ENCODE results near the gene KMT2A. TPM values are rescaled to one million over a fixed set of nuclear protein-coding genes. Genes with fewer than 3 reads are reported as not detected.

The KMT2A gene
- total and polyA plus RNA-seq, 2 donors (not counting 3 experiments of a cell fraction or from before 2014, with no cell fraction given), result 23.5 to 63.9 TPM

GRCh38 chr11:118484405-118484804, 48.1 kb downstream of the KMT2A start:
- no peak for FAIRE-seq
- dilution Hi-C loops (cut with MboI; ENCODE audit: extremely low pct_ligation_motif_present, low sequenced_read_pairs), result loop anchor here (25.0 kb wide), 1 partner anchor 97 kb away; no protein-coding TSS in a partner anchor
- BruUV-seq (replicated peaks), result no TSS peak

GRCh38 chr11:118485273-118485672, 49.0 kb downstream of the KMT2A start:
- Histone ChIP-seq H3K79me2 (ENCODE audit: control insufficient read depth, insufficient read depth, low read length) (no peaks in the 10 kb centered on the region), H3K4me1 (ENCODE audit: control insufficient read depth, extremely low read depth, insufficient read depth, low read length) (no peaks in the 10 kb centered on the region), H3K4me3 (replicated peaks in 1 of 3; ENCODE audit: insufficient read depth in 1 of 3, low read depth in 1 of 3, low read length in 3 of 3) (no peak overlapping the region), H4K20me1 (replicated peaks; ENCODE audit: control insufficient read depth, extremely low read depth, insufficient read depth, low read length) (no peaks in the 10 kb centered on the region), H3K36me3 (ENCODE audit: control insufficient read depth in 2 of 2, extremely low read depth in 1 of 2, insufficient read depth in 2 of 2, low read length in 2 of 2) (peaks cover 19 to 33% of the 10 kb centered on the region in 2 experiments), H2AFZ (ENCODE audit: low read depth, low read length) (no peak overlapping the region), H3K9ac (replicated peaks; ENCODE audit: extremely low read depth, insufficient read depth, low read length) (no peak overlapping the region), H3K9me3 (replicated peaks; ENCODE audit: control insufficient read depth, insufficient read depth, low read length) (no peaks in the 10 kb centered on the region), H3K9me1 (replicated peaks; ENCODE audit: control insufficient read depth, extremely low read depth, insufficient read depth, low read length) (no peaks in the 10 kb centered on the region), H3K4me2 (ENCODE audit: insufficient read depth, low read length) (no peak overlapping the region), H3K27me3 (ENCODE audit: control insufficient read depth in 2 of 2, insufficient read depth in 2 of 2, low read length in 2 of 2) (no peaks in the 10 kb centered on the region), H3K27ac (ENCODE audit: insufficient read depth, low read depth, low read length) (no peak overlapping the region)
- no TSS peak for BruUV-seq (replicated peaks)
- FAIRE-seq (no peak), DNase-seq (ENCODE audit: low read depth, low spot score) (no peak)
- dilution Hi-C loops (cut with MboI; ENCODE audit: extremely low pct_ligation_motif_present, low sequenced_read_pairs), result loop anchor here (25.0 kb wide), 1 partner anchor 98 kb away; no protein-coding TSS in a partner anchor
- ChIA-PET POLR2A (no interaction called here), CTCF (no interaction called here)
- TF ChIP-seq FOS (IDR thresholded peaks at IDR 0.05; ENCODE audit: borderline replicate concordance, insufficient read depth, low read length), result no peak
- TF ChIP-seq POLR2A (IDR thresholded peaks at IDR 0.05; ENCODE audit: low read depth, low read length), result no peak
- no peak for TF ChIP-seq POLR2AphosphoS5 (IDR thresholded peaks at IDR 0.05; ENCODE audit: insufficient read depth, low read depth, low read length)
- no peak for TF ChIP-seq EZH2 (IDR thresholded peaks at IDR 0.05; ENCODE audit: borderline replicate concordance, low read depth, low read length, severe bottlenecking)
- TF ChIP-seq CTCF (IDR thresholded peaks at IDR 0.05; ENCODE audit: extremely low read depth in 1 of 2, insufficient read depth in 1 of 2, low read depth in 1 of 2, low read length in 2 of 2), result no peak
- TF ChIP-seq MYC (IDR thresholded peaks at IDR 0.05; ENCODE audit: low read depth, low read length), result no peak
- no peak for TF ChIP-seq GATA2 (IDR thresholded peaks at IDR 0.05; ENCODE audit: insufficient read depth, insufficient read length, low read depth, low read length)
- TF ChIP-seq MAX (IDR thresholded peaks at IDR 0.05; ENCODE audit: insufficient read depth, insufficient read length), result no peak
- no peak for TF ChIP-seq JUN (IDR thresholded peaks at IDR 0.05; ENCODE audit: borderline replicate concordance, insufficient read depth, insufficient read length, low read depth)
- intact Hi-C loops (cut with micrococcal nuclease), result loop anchor here (1.0 to 5.0 kb wide), 4 partner anchors 54 to 103 kb away; partner anchors contain the start of gene IFT46

More at GRCh38 chr11:118484405-118484804, 48.1 kb downstream of the KMT2A start:
- Histone ChIP-seq H3K9ac (replicated peaks; ENCODE audit: extremely low read depth, insufficient read depth, low read length) (no peak overlapping the region), H3K9me3 (replicated peaks; ENCODE audit: control insufficient read depth, insufficient read depth, low read length) (no peaks in the 10 kb centered on the region), H3K4me1 (ENCODE audit: control insufficient read depth, extremely low read depth, insufficient read depth, low read length) (no peaks in the 10 kb centered on the region), H3K36me3 (ENCODE audit: control insufficient read depth in 2 of 2, extremely low read depth in 1 of 2, insufficient read depth in 2 of 2, low read length in 2 of 2) (peaks cover 16 to 24% of the 10 kb centered on the region in 2 experiments), H3K27ac (ENCODE audit: insufficient read depth, low read depth, low read length) (no peak overlapping the region), H2AFZ (ENCODE audit: low read depth, low read length) (no peak overlapping the region), H3K27me3 (ENCODE audit: control insufficient read depth in 2 of 2, insufficient read depth in 2 of 2, low read length in 2 of 2) (no peaks in the 10 kb centered on the region), H3K4me3 (replicated peaks in 1 of 3; ENCODE audit: insufficient read depth in 1 of 3, low read depth in 1 of 3, low read length in 3 of 3) (no peak overlapping the region), H3K4me2 (ENCODE audit: insufficient read depth, low read length) (no peak overlapping the region), H3K79me2 (ENCODE audit: control insufficient read depth, insufficient read depth, low read length) (no peaks in the 10 kb centered on the region), H3K9me1 (replicated peaks; ENCODE audit: control insufficient read depth, extremely low read depth, insufficient read depth, low read length) (no peaks in the 10 kb centered on the region), H4K20me1 (replicated peaks; ENCODE audit: control insufficient read depth, extremely low read depth, insufficient read depth, low read length) (no peaks in the 10 kb centered on the region)
- ChIA-PET POLR2A (no interaction called here), CTCF (interaction anchor here (0.6 kb wide), 1 partner anchor 74 kb away, joined by 3 read pairs; no protein-coding TSS in a partner anchor)
- no peak for DNase-seq (ENCODE audit: low read depth, low spot score)
- no peak for TF ChIP-seq JUN (IDR thresholded peaks at IDR 0.05; ENCODE audit: borderline replicate concordance, insufficient read depth, insufficient read length, low read depth)
- no peak for TF ChIP-seq MAX (IDR thresholded peaks at IDR 0.05; ENCODE audit: insufficient read depth, insufficient read length)
- intact Hi-C loops (cut with micrococcal nuclease), result no loop called here
